ENCODE data around the gene NCKAP5. TPM values are rescaled to one million over a fixed set of nuclear protein-coding genes. Genes with fewer than 3 reads are reported as not detected.

NCKAP5 gene
- total RNA-seq, 2 donors from 2014 or later: 0.78 to 2.6 TPM

- intact Hi-C loops (cut with DNase I): no loop called here
- Histone ChIP-seq H3K4me3 (no peak overlapping the region), H3K36me3 (replicated peaks in 1 of 2; ENCODE audit: insufficient read depth in 1 of 2, low read depth in 2 of 2) (no peaks in the 10 kb centered on the region), H3K27ac (no peak overlapping the region), H3K9me3 (peaks cover 0 to 5% (median 0%) of the 10 kb centered on the region in 3 donors), H3K4me1 (no peaks in the 10 kb centered on the region), H3K27me3 (no peaks in the 10 kb centered on the region)
- TF ChIP-seq CTCF (IDR thresholded peaks at IDR 0.05) (no peak), POLR2A (IDR thresholded peaks at IDR 0.05) (no peak)
- WGBS, 2 donors: 22 to 57% methylated on average over 2 of the region's 2 CpGs
- DNase-seq (no peak), ATAC-seq (no peak)
Observed at GRCh38 chr2:133377599-133377998, 190.7 kb downstream of the NCKAP5 start.

DNA sequence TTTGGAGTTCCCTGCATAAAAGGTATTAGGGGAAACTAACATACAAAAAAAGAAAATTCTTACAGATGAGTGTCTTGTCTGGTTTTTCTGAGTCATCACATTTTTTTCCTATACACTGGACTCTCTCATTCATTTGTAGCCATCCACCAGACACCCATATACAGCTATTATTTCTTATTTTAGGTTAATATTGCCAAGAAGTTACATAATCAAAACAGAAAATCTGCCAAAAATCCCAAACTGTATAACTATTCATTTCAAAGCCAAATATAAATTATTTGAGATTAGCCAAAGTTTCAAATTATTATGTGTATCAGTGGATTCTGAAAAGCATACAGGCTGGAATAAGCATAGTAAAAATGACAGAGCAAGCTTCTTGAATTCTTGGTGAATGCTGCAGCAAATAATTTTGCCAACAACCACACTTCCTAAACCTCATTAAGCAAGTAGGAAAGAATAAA lies 191.2 kb downstream of the NCKAP5 start:
- Histone ChIP-seq H3K36me3 (replicated peaks in 1 of 2; ENCODE audit: insufficient read depth in 1 of 2, low read depth in 2 of 2) (no peaks in the 10 kb centered on the region), H3K27me3 (no peaks in the 10 kb centered on the region), H3K9me3 (peaks cover 0 to 5% (median 0%) of the 10 kb centered on the region in 3 donors), H3K4me1 (no peaks in the 10 kb centered on the region), H3K27ac (no peak overlapping the region), H3K4me3 (no peak overlapping the region)
- ATAC-seq (no peak), DNase-seq (no peak)
- TF ChIP-seq POLR2A (IDR thresholded peaks at IDR 0.05): no peak
- no peak for TF ChIP-seq CTCF (IDR thresholded peaks at IDR 0.05)
- intact Hi-C loops (cut with DNase I): no loop called here

DNA sequence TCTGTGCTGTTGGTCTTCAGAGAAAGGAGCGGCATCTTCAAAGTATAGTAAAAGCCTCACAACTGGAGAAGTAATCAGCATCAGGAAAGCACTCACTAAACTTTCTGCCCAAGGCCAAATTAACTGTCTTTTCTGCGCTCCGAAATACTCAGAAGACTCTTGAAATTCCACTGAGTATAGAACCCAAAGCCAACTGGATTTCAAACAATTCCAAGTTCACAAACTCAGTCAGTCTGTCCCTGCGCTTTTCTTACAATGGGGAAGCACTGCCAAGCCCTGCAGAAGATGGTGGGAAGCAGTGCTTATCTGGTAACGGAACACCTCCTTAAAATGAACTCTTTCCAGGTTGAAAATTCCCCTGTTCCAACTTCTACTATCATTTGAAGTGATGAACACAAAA lies 193.5 kb downstream of the NCKAP5 start:
- Histone ChIP-seq H3K4me3 (no peak overlapping the region), H3K27me3 (no peaks in the 10 kb centered on the region), H3K9me3 (peaks cover 0 to 5% (median 0%) of the 10 kb centered on the region in 3 donors), H3K27ac (no peak overlapping the region), H3K4me1 (no peaks in the 10 kb centered on the region), H3K36me3 (replicated peaks in 1 of 2; ENCODE audit: insufficient read depth in 1 of 2, low read depth in 2 of 2) (no peaks in the 10 kb centered on the region)
- ATAC-seq: no peak
- no peak for TF ChIP-seq POLR2A (IDR thresholded peaks at IDR 0.05)
- no peak for TF ChIP-seq CTCF (IDR thresholded peaks at IDR 0.05)
- DNase-seq: no peak
- intact Hi-C loops (cut with DNase I): no loop called here
- 80 to 81% methylated on average over 5 of the region's 5 CpGs for WGBS, 2 donors

- Histone ChIP-seq H3K9me3 (peaks cover 0 to 5% (median 0%) of the 10 kb centered on the region in 3 donors), H3K36me3 (replicated peaks in 1 of 2; ENCODE audit: insufficient read depth in 1 of 2, low read depth in 2 of 2) (no peaks in the 10 kb centered on the region), H3K4me1 (no peaks in the 10 kb centered on the region), H3K27ac (no peak overlapping the region), H3K4me3 (no peak overlapping the region), H3K27me3 (no peaks in the 10 kb centered on the region)
- DNase-seq: no peak
- ATAC-seq: no peak
- 75 to 79% methylated on average over 3 of the region's 3 CpGs for WGBS, 2 donors
- intact Hi-C loops (cut with DNase I): no loop called here
- TF ChIP-seq CTCF (IDR thresholded peaks at IDR 0.05) (no peak), POLR2A (IDR thresholded peaks at IDR 0.05) (no peak)
Observed at GRCh38 chr2:133371286-133371685, 197.0 kb downstream of the NCKAP5 start.

- intact Hi-C loops (cut with DNase I): no loop called here
- no peak for TF ChIP-seq POLR2A (IDR thresholded peaks at IDR 0.05)
- TF ChIP-seq CTCF (IDR thresholded peaks at IDR 0.05): no peak
- H3K27ac ChIP-seq: no peak overlapping the region
- H3K4me3 ChIP-seq: no peak overlapping the region
- H3K9me3 ChIP-seq: no peaks in the 10 kb centered on the region
- H3K27me3 ChIP-seq: no peaks in the 10 kb centered on the region
- ATAC-seq (no peak), DNase-seq (no peak)
- H3K4me1 ChIP-seq: no peaks in the 10 kb centered on the region
- no peaks in the 10 kb centered on the region for H3K36me3 ChIP-seq (replicated peaks in 1 of 2; ENCODE audit: insufficient read depth in 1 of 2, low read depth in 2 of 2)
- 58 to 72% methylated on average over 3 of the region's 3 CpGs for WGBS, 2 donors
Observed at GRCh38 chr2:133369901-133370658, 198.2 kb downstream of the NCKAP5 start.
